KOPT-K1 (cell line): ENCODE measurements around the gene SLC37A1.

Experiments used
- H3K27ac ChIP-seq: fragments of 200-600 bp; sonication (generic); 2 replicates; pipeline ENCODE4 v1.5.1; 2016; ENCODE audit warnings: antibody characterized with exemption, mild to moderate bottlenecking, low read depth, low read length; ENCODE audit not compliant: poor library complexity, severe bottlenecking
- H3K36me3 ChIP-seq: fragments of 200-600 bp; sonication (generic); 2 replicates; pipeline ENCODE4 v1.5.1; 2017; ENCODE audit warnings: antibody characterized with exemption, mild to moderate bottlenecking, low read length, moderate library complexity; ENCODE audit not compliant: insufficient read depth
- H3K9me3 ChIP-seq: fragments of 200-600 bp; sonication (generic); 2 replicates; pipeline ENCODE4 v1.5.1; 2017; ENCODE audit warnings: antibody characterized with exemption, low read length, mild to moderate bottlenecking; ENCODE audit not compliant: insufficient read depth, poor library complexity, severe bottlenecking

SLC37A1 gene

DNA sequence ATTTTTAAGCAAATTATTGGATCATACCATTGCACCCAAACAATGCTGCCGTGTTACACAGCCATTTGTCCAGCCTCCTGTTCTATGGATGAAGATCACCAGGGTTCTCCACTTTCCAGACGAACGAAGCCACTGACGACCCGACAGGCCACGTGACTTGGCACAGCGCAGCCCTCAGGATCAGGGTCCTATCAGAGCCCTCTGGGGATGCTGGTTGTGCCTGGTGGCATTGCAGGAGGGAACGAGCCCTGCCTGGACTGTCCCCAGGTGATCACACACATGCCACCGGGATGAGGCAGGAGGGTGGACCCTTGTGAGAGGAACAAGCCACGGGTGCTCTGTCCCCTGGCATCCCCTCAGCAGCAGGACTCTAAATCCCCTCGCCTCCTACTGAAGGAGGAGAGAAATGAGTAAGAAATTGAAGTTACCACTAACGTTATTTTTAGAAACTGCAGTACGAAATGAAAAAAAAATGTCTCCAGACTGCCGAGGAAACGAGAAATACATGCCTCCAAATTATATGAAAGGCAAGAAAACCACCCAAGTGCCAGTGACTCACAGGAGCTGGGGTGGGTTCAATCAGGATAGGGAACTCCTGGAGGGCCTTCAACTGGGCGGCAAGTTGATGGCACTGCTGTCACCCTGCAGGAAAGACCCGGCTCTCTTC lies 81.1 kb downstream of the SLC37A1 start:
- no peak overlapping the region for H3K27ac ChIP-seq
- H3K9me3 ChIP-seq, result no peaks in the 10 kb centered on the region
- no peaks in the 10 kb centered on the region for H3K36me3 ChIP-seq

DNA sequence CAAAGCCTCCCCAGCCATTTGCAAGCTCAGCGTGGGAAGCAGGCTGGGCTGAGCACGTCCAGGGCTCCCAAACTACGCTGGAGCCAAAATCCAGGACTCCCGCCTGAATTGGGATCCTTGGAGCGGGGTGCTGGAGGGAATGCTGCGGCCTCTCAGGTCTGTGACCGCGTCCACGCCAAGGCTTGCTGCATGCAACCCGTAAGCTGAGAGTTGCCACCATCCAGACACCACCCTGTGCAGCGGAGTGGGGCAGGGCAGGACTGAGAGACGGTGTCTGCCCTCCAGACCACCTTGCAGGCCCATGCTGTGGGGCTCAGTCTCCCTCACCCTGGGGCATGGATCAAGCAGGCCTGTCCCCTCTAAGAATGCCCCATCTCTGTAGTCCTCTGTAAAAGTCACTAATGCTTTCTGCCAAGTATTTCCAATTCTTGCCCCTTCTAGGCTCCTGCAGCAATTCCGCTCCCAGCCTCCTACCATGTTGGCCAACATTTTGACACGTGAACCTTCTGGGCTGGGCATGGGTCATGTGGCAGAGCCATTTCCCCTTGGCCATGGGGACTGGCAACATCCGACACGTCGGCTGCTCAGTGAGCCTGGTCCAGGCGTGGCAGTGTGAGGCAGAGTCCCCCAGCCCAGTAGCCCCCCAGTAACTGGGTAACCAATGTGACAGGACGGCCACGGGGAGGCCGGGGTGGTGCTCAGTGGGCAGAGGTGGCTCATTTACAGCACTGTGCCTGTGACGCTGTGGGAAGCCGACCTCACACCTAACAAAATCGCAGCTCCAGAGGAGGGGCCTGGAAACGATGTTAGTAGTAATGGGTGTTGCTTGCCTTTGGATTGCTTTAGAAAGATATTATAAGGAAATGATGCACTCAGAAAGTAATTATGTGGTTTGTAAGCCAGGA lies 81.9 kb downstream of the SLC37A1 start:
- Histone ChIP-seq H3K36me3 (no peaks in the 10 kb centered on the region), H3K9me3 (no peaks in the 10 kb centered on the region), H3K27ac (no peak overlapping the region)

DNA sequence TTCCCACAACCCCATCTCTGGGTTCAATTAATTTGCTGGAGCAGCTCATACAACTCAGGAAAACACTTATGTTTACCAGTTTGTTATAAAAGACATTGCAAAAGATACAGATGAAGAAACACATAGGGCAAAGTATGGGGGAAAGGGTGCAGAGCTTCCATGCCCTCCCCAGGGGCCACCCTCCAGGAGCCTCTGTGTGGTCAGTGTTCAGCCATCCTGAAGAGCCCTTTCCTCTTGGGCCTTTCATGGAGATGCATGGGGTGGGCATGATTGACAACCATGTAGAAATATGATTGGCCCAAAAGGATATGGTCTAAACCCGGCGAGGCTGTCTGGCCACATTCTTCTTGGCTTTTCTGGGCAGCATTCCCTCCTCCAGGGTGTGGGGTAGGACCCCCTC lies 83.0 kb downstream of the SLC37A1 start:
- Histone ChIP-seq H3K9me3 (no peaks in the 10 kb centered on the region), H3K27ac (no peak overlapping the region), H3K36me3 (no peaks in the 10 kb centered on the region)

DNA sequence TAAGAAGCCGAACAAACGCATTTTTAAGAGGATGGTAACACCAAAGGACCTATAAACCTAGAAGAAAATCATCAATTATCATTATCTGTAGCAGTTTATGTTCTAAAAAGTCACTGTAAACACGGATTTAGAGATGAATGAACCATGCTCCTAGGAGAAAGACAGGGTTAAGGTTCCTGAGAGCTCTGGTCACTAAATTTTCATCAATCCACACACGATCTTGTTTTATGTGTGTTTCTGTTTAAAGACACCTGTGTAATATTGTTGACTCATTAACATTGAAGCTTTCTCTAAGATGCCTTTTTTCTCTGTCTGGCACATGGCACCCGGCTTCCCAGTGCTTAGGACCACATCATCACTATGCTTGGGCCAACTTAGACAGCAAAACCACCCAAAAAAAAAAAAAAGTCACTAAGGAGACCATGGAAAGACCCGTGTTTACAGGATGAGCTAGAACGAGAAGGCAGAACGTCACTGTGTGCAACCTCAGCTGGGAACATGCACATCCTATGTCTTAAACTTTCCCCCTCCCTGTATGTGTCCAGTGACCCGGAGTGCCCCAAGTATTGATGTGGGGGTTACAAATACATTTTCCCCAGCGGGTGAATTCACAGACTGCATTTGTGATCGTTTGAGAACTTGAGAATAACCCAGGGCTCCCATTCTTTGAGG lies 84.0 kb downstream of the SLC37A1 start:
- Histone ChIP-seq H3K36me3 (no peaks in the 10 kb centered on the region), H3K9me3 (no peaks in the 10 kb centered on the region), H3K27ac (no peak overlapping the region)

DNA sequence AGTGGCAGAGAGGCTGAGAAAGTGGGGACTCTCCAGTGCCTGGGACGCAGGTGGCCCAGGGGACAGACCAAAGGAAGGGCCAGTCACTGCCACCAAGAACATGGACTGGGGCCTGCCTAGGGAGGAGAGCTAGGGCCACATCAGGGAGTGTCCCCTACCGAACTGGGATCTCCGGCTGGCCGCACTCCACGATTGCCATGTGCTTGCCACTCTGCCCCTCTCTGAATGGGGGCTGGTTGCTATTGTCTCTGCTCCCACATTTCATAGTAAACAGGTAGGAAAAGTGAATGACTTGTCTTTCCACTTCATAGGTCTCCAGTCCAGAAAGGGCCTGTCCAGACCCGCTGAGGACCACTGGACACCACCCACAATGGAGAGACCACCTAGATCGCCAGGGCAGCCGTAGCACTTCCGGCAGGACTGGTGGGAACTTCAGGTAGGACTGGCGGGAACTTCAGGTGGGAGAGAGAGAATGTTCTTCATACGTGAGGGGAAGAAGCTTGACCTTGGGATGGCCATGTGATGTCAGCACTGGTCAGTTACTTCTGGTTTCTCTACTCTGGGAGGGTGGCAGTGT lies 84.6 kb downstream of the SLC37A1 start:
- Histone ChIP-seq H3K9me3 (no peaks in the 10 kb centered on the region), H3K36me3 (no peaks in the 10 kb centered on the region), H3K27ac (no peak overlapping the region)

DNA sequence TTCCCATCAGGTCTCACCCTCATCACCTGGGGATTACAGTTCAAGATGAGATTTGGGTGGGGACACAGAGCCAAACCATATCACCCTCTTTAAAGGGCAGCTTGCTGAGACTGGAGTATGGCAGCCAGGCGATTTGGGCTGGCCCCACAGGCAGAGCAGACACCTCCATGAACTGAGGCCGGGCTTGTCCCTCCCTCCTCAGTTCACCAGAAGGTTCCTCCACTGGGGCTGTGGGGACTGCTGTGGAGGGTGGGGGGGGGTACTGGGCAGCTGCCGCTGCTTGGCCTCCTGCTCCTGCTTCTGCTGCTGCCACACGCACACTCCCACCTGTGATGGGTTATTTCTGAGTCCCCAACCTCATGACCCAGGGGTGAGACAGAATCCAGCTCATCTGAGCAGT lies 85.8 kb downstream of the SLC37A1 start:
- no peak overlapping the region for H3K27ac ChIP-seq
- H3K9me3 ChIP-seq, result peaks cover 5% of the 10 kb centered on the region
- no peaks in the 10 kb centered on the region for H3K36me3 ChIP-seq

DNA sequence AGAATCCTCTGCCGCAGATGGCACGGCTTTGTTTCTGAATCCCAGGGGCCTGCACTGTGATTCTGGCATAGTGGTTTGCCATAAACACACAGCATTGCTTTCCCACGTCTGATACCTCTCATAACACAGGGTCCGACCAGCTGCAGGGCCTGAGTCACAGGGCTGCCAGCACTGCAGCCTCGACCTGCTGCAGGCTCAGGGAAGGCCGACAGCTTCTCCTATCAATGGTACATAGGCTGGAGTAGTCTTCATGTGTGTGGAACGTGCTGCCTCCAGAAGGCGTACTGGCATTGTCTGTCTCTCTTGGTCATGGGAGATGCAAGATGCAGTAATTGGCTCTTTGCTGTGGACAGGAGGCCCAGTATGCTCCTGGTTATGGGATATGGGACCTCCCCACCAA lies 86.3 kb downstream of the SLC37A1 start:
- peaks cover 8% of the 10 kb centered on the region for H3K9me3 ChIP-seq
- no peaks in the 10 kb centered on the region for H3K36me3 ChIP-seq
- H3K27ac ChIP-seq, result no peak overlapping the region

DNA sequence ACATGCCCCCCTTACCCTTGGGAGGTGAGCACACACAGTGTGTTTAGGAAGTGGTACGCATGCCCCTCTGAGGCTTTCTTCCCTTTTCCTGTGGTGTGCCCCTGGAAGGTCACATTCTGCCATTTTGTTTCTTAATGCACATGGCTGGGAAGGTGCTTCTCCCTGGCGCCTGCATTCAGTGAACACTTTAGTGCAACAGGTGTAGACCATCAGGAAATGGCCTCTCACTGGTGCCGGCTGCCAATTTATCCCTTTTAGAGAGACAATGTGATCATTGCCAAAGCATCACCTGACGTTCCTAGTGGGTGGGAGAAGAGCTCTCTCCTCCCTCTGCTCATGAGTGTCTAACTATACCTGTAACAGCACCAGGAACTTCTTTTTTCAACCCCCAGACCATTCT lies 88.0 kb downstream of the SLC37A1 start:
- Histone ChIP-seq H3K36me3 (no peaks in the 10 kb centered on the region), H3K9me3 (peaks cover 8% of the 10 kb centered on the region), H3K27ac (no peak overlapping the region)

DNA sequence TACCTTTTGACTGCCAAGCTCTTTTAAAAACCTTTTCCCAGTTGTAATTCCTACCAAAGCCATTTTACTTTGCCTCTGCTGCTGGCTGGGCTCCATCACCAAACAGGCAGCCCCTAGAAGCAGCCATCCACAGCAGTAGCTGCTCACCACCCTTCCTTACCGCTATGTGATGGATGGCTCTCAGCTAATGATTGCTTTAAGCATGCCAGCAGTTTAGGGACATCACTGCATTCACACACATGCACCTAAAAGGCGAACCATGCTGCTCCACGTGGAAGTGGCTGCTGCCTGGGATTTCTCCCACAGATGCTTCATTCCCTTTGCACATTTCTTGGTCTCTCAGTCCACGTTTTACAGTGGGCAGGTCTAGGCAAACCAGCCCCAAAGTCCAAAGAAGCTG lies 93.5 kb downstream of the SLC37A1 start:
- H3K9me3 ChIP-seq, result peaks cover 11% of the 10 kb centered on the region
- no peak overlapping the region for H3K27ac ChIP-seq
- H3K36me3 ChIP-seq, result no peaks in the 10 kb centered on the region

DNA sequence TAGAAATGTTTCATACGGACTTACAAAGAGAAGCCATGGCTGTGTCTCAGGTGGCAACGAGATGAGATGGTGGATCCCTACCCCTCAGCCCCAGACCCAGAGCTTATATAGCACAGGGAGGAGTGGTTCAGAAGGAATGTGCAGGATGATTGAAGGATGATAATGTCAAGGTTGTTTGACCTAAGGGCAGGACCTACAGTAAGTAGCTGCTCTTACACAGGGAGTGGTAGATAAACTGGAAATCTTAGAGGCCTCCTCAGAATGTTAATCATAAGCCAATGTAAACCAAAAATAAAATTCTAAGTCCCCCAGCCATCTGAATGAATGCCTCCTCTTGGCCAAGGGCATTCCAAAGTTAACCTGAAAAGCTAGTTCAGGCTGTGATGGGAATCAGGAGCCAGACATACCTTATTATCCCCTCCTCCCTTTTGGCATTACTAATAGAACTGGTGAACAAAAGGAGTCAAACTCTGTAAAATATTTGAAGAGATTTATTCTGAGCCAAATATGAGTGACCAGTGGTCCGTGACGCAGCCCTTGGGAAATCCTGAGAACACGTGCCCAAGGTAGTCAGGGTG lies 94.0 kb downstream of the SLC37A1 start:
- Histone ChIP-seq H3K9me3 (peaks cover 16% of the 10 kb centered on the region), H3K27ac (no peak overlapping the region), H3K36me3 (no peaks in the 10 kb centered on the region)

DNA sequence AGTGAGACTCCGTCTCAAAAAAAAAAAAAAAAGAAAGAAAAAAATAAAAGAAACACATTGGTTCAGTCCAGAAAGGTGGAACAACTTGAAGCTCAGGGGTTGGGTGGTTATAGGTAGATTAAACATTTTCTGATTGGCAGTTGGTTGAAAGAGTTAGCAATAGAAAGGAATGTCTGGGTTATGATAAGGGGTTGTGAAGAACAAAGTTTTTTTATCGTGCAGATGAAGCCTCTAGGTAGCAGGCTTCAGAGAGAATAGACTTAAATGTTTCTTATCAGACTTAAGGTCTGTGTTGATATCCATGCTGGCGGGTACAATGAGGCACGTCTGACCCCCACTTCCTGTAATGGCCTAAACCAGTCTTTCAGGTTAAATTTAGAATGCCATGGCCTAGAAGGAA lies 94.8 kb downstream of the SLC37A1 start:
- H3K36me3 ChIP-seq, result no peaks in the 10 kb centered on the region
- no peak overlapping the region for H3K27ac ChIP-seq
- peaks cover 16% of the 10 kb centered on the region for H3K9me3 ChIP-seq

DNA sequence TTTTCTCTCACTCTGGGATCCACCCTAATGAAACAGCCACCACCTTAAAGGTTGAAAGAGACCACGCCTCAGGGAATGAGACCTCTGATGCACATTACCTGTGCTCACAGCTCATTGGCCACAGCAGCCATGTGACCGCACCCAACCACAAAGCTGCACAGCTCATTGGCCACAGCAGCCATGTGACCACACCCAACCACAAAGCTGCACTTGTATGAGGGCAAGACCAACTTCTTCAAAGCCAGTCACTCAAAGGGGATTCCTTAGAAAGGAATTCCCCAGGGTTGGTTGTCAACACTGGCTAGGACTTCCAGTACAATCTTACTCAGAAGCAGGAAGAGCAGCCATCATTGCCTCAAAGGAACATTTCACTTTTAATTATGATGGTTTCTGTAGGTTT lies 96.2 kb downstream of the SLC37A1 start:
- H3K36me3 ChIP-seq, result no peaks in the 10 kb centered on the region
- H3K9me3 ChIP-seq, result peaks cover 8% of the 10 kb centered on the region

DNA sequence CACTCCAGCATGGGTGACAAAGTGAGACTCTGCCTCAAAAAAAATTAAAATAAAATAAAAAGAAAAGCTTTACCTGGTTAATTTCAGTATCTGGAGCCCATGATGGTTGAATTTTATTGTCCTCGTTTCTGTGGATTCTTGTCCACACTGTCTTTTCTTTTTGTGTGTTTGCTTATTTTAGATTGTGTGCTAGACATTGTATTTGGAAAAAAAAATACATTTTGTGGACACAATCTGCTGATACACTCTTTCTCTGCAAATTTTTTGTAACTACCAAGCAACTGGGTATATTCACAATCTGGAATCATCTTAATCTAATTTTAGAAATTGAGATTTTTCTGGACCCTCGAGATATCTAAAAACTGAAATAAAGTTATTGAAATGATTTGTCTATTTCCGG lies 98.2 kb downstream of the SLC37A1 start:
- no peak overlapping the region for H3K27ac ChIP-seq
- peaks cover 8% of the 10 kb centered on the region for H3K9me3 ChIP-seq

More for the DNA sequence above, 96.2 kb downstream of the SLC37A1 start:
- H3K27ac ChIP-seq, result no peak overlapping the region

DNA sequence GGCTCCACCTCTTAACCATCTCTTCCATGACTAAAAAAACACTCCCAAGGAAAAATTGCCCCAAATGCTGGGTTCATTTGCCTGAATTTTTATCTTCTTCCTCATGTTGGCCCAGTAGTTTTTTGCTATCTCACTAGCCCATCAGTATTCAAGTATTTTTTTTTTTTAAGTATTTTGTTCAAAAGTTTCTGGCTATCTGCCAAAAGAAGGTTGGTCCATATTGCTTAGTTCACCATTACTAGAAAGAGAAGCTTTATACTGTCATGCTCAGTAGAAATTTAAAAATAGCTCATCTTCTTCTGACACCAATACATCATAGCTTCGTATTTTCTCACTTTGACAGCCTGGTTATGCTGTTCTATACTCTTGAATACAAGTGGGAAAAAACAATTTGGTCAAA lies 98.7 kb downstream of the SLC37A1 start:
- Histone ChIP-seq H3K27ac (no peak overlapping the region), H3K9me3 (peaks cover 8% of the 10 kb centered on the region), H3K36me3 (no peaks in the 10 kb centered on the region)

More for the DNA sequence above, 98.2 kb downstream of the SLC37A1 start:
- H3K36me3 ChIP-seq, result no peaks in the 10 kb centered on the region

DNA sequence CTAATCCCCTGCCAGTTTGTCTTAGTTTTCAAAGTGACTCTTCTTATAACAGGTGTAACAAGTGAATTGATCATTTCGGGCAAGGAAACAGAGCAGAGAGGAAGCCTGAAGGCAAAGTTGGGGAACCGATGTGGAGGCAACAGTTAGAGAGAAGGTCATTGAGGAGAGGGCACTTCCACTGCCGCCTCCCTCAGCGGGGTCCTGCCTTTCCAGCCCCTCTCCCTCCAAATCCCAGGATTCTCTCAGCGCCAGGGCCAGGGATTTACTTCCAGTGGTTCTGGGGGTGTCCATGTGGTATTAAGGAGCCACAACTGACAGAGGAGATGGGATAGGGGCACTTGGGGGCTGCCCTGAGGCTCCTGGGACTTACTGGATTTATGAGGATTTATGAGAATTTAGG lies 100.1 kb downstream of the SLC37A1 start:
- Histone ChIP-seq H3K9me3 (peaks cover 8% of the 10 kb centered on the region), H3K36me3 (no peaks in the 10 kb centered on the region), H3K27ac (no peak overlapping the region)
